Ovary (tissue), 3 donors: ENCODE data around the gene SASH3.

Experiments
- CTCF ChIP-seq, 3 donors: fragments of 450-650 bp in 2 of 3; fragments of 200-600 bp in 1 of 3; IDR thresholded peaks; one replicate each; pipeline versions ENCODE4 v1.5.1 to v1.8.0; 2016 to 2022; ENCODE audit warnings: antibody characterized with exemption in 3 of 3, mild to moderate bottlenecking in 1 of 3
- POLR2A ChIP-seq: fragments of 450-650 bp; IDR thresholded peaks from one replicate; pipeline ENCODE4 v1.6.1; 2017; ENCODE audit warnings: antibody characterized with exemption, mild to moderate bottlenecking, moderate library complexity
- donor health status: DM: no; HTN: no; CAD: no.

- TF ChIP-seq CTCF (IDR thresholded peaks at IDR 0.05) = no peak
- TF ChIP-seq POLR2A = no peak
These were observed at the start of gene SASH3 for GRCh38 chrX:129779747-129780146.
